Kidney epithelial cell (primary cell): ENCODE results near the gene CACNG6. TPM values are rescaled to one million over a fixed set of nuclear protein-coding genes. Genes with fewer than 3 reads are reported as not detected.

ENCODE experiments used
- DNase-seq: peaks from one replicate; pipeline ENCODE4 v3.0.0-alpha.2; 2010; ENCODE audit warnings: low read depth
- H3K27me3 ChIP-seq: 2 replicates; pipeline ENCODE4 v1.6.0; 2011; ENCODE audit warnings: low read length; ENCODE audit not compliant: control insufficient read depth, insufficient read depth
- H3K36me3 ChIP-seq: 2 replicates; pipeline ENCODE4 v1.5.1; 2011; ENCODE audit warnings: low read length; ENCODE audit not compliant: control insufficient read depth, insufficient read depth
- H3K4me3 ChIP-seq: 2 replicates; pipeline ENCODE4 v1.5.1; 2011; ENCODE audit warnings: low read depth, mild to moderate bottlenecking, control low read depth, low read length
- CTCF ChIP-seq: IDR thresholded peaks from 2 replicates; pipeline ENCODE4 v1.5.1; 2011; ENCODE audit warnings: mild to moderate bottlenecking, moderate library complexity, low read length, control low read depth, inconsistent platforms; ENCODE audit not compliant: insufficient read depth, poor library complexity, severe bottlenecking
- total RNA-seq: library from RNA; depleted of rRNA; stranded (reverse); fragments of >200 nt; gene quantifications from 2 replicates; pipeline ENCODE4 v1.2.3, GENCODE V29; 2015

CACNG6 gene
- total RNA-seq, 1 donor from 2014 or later, result not detected

GRCh38 chr19:53989600-53990533 lies 1.6 kb upstream of the CACNG6 start:
- Histone ChIP-seq H3K36me3 (no peaks in the 10 kb centered on the region), H3K4me3 (no peak overlapping the region), H3K27me3 (peaks cover 33% of the 10 kb centered on the region)
- DNase-seq, result no peak
- TF ChIP-seq CTCF, result no peak

GRCh38 chr19:53992211-53992610 lies 774 bp downstream of the CACNG6 start:
- DNase-seq, result no peak

GRCh38 chr19:53992815-53993214 lies 1.4 kb downstream of the CACNG6 start:
- no peak for TF ChIP-seq CTCF

More at GRCh38 chr19:53992211-53992610, 774 bp downstream of the CACNG6 start:
- H3K27me3 ChIP-seq, result peaks cover 33% of the 10 kb centered on the region
- H3K4me3 ChIP-seq, result no peak overlapping the region
- no peaks in the 10 kb centered on the region for H3K36me3 ChIP-seq
- no peak for TF ChIP-seq CTCF

GRCh38 chr19:53993448-53993847 lies 2.0 kb downstream of the CACNG6 start:
- DNase-seq, result no peak
- TF ChIP-seq CTCF, result no peak
- Histone ChIP-seq H3K27me3 (peaks cover 33% of the 10 kb centered on the region), H3K36me3 (no peaks in the 10 kb centered on the region), H3K4me3 (no peak overlapping the region)

More at GRCh38 chr19:53992815-53993214, 1.4 kb downstream of the CACNG6 start:
- no peak for DNase-seq
- peaks cover 33% of the 10 kb centered on the region for H3K27me3 ChIP-seq
- no peak overlapping the region for H3K4me3 ChIP-seq
- no peaks in the 10 kb centered on the region for H3K36me3 ChIP-seq

DNA sequence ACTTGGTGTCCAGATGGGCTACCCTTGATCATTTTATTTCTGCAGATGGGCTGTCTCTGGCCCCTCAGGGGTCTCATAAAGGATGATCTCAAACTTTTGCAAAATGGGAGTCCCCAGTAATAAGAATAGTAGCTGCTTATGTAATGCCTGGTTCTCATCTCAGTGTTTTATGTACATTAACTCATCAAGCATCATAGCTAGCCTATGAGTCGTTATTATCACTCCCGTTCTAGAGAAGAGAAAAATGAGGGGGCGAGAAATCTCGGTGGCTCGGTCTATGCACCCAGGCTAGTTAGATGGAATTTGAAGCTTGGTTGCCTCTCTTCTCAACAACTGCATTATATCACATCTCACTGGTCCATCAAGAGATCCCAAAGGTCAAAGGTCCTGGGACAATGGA lies 3.4 kb downstream of the CACNG6 start:
- peaks cover 31% of the 10 kb centered on the region for H3K27me3 ChIP-seq
- H3K4me3 ChIP-seq, result no peak overlapping the region
- DNase-seq, result no peak
- H3K36me3 ChIP-seq, result no peaks in the 10 kb centered on the region
- TF ChIP-seq CTCF, result no peak
